ENCODE data around the gene DCTN3. TPM values are rescaled to one million over a fixed set of nuclear protein-coding genes. Genes with fewer than 3 reads are reported as not detected.
A peak's percentile ranks its signal among the peaks of the same experiment; 100 is the strongest.

DCTN3 gene
- total RNA-seq, 1 donor from 2014 or later, result 31.7 TPM

GRCh38 chr9:34637356-34638137 is 17.3 kb upstream of the DCTN3 start, which contains the start of gene SIGMAR1:
TSS of gene SIGMAR1 (minus strand) at chr9:34637787. CDS start at chr9:34637697, 90 bp downstream.
- peak within 1 kb of the TSS; percentile 76 to 79 for H3K27ac ChIP-seq
- peak; percentile 54 to 94 for DNase-seq (ENCODE audit: low spot score in 2 of 2)
- intact Hi-C loops (cut with DNase I), result loop anchor here (1.0 kb wide), 2 partner anchors 9 to 29 kb away; partner anchors contain the start of gene GALT

GRCh38 chr9:34636791-34637355 is 16.6 kb upstream of the DCTN3 start:
- peak overlapping the region; percentile 61 to 83 for H3K4me3 ChIP-seq
- no peaks in the 10 kb centered on the region for H3K27me3 ChIP-seq
- peak in 1 of 2 donors; percentile 75 for DNase-seq (ENCODE audit: low spot score in 2 of 2)
- H3K27ac ChIP-seq, result peak overlapping the region; percentile 76 to 79
- TF ChIP-seq CTCF (IDR thresholded peaks at IDR 0.05), result no peak
- H3K4me1 ChIP-seq, result peaks cover 0 to 13% of the 10 kb centered on the region in 2 donors
- no peaks in the 10 kb centered on the region for H3K9me3 ChIP-seq
- intact Hi-C loops (cut with DNase I), result loop anchor here (1.0 kb wide), 2 partner anchors 9 to 29 kb away; partner anchors contain the start of gene GALT
- H3K36me3 ChIP-seq, result no peaks in the 10 kb centered on the region

More at GRCh38 chr9:34637356-34638137, 17.3 kb upstream of the DCTN3 start, which contains the start of gene SIGMAR1:
- Histone ChIP-seq H3K9me3 (no peaks in the 10 kb centered on the region), H3K27me3 (no peaks in the 10 kb centered on the region), H3K4me3 (peak within 1 kb of the TSS; percentile 61 to 83), H3K36me3 (no peaks in the 10 kb centered on the region), H3K4me1 (peaks cover 0 to 13% of the 10 kb centered on the region in 2 donors)
- TF ChIP-seq CTCF (IDR thresholded peaks at IDR 0.05), result peak in 2 of 3 experiments; percentile 4 to 7

GRCh38 chr9:34635556-34635955 is 15.3 kb upstream of the DCTN3 start:
- Histone ChIP-seq H3K4me1 (peaks cover 0 to 13% of the 10 kb centered on the region in 2 donors), H3K27ac (no peak overlapping the region), H3K4me3 (no peak overlapping the region), H3K9me3 (no peaks in the 10 kb centered on the region), H3K36me3 (no peaks in the 10 kb centered on the region), H3K27me3 (no peaks in the 10 kb centered on the region)
- intact Hi-C loops (cut with DNase I), result no loop called here
- no peak for TF ChIP-seq CTCF (IDR thresholded peaks at IDR 0.05)
- no peak for DNase-seq (ENCODE audit: low spot score in 2 of 2)

GRCh38 chr9:34634551-34635248 is 14.4 kb upstream of the DCTN3 start:
- H3K27ac ChIP-seq, result no peak overlapping the region
- DNase-seq (ENCODE audit: low spot score in 2 of 2), result no peak
- H3K9me3 ChIP-seq, result no peaks in the 10 kb centered on the region
- H3K27me3 ChIP-seq, result no peaks in the 10 kb centered on the region
- no peak for TF ChIP-seq CTCF (IDR thresholded peaks at IDR 0.05)
- intact Hi-C loops (cut with DNase I), result loop anchor here (1.0 kb wide), 1 partner anchor 22 kb away; the partner anchor contains the start of gene RPP25L
- H3K4me3 ChIP-seq, result no peak overlapping the region
- H3K36me3 ChIP-seq, result no peaks in the 10 kb centered on the region
- peaks cover 0 to 13% of the 10 kb centered on the region in 2 donors for H3K4me1 ChIP-seq

- Histone ChIP-seq H3K27ac (no peak overlapping the region), H3K4me3 (no peak overlapping the region), H3K4me1 (peaks cover 2 to 16% of the 10 kb centered on the region in 2 donors), H3K9me3 (no peaks in the 10 kb centered on the region), H3K36me3 (no peaks in the 10 kb centered on the region), H3K27me3 (no peaks in the 10 kb centered on the region)
- TF ChIP-seq CTCF (IDR thresholded peaks at IDR 0.05), result peak; percentile 69 to 86 (median 78)
- no peak for DNase-seq (ENCODE audit: low spot score in 2 of 2)
- intact Hi-C loops (cut with DNase I), result loop anchor here (1.0 kb wide), 1 partner anchor 22 kb away; the partner anchor contains the start of gene RPP25L
These were observed 13.7 kb upstream of the DCTN3 start for GRCh38 chr9:34633851-34634550.

Measured in ascending aorta (tissue), 2 donors.